Suprapubic skin (tissue), 4 donors: ENCODE data around the gene RNF19B. TPM values are rescaled to one million over a fixed set of nuclear protein-coding genes. Genes with fewer than 3 reads are reported as not detected.

Experiments used
- DNase-seq, 2 donors: peaks; one replicate each; pipeline ENCODE4 v3.0.0-alpha.2; 2019; ENCODE audit warnings: low spot score in 2 of 2
- H3K27ac ChIP-seq: fragments of 200-600 bp; sonication (generic); one replicate; pipeline ENCODE4 v1.5.1; 2019
- H3K27me3 ChIP-seq: fragments of 200-600 bp; sonication (generic); one replicate; pipeline ENCODE4 v1.5.1; 2019
- H3K36me3 ChIP-seq: fragments of 200-600 bp; sonication (generic); one replicate; pipeline ENCODE4 v1.5.1; 2019
- H3K4me1 ChIP-seq: fragments of 200-600 bp; sonication (generic); one replicate; pipeline ENCODE4 v1.5.1; 2019
- H3K4me3 ChIP-seq: fragments of 200-600 bp; sonication (generic); one replicate; pipeline ENCODE4 v1.5.1; 2019; ENCODE audit warnings: mild to moderate bottlenecking
- H3K9me3 ChIP-seq: fragments of 200-600 bp; sonication (generic); one replicate; pipeline ENCODE4 v1.5.1; 2019
- EP300 ChIP-seq: sonication (generic); formaldehyde crosslinking; IDR thresholded peaks from one replicate; pipeline ENCODE4 v1.6.1; 2017; ENCODE audit warnings: antibody characterized with exemption
- POLR2A ChIP-seq, 2 donors: fragments of 450-650 bp; IDR thresholded peaks; one replicate each; pipeline ENCODE4 v1.6.1; 2017; ENCODE audit warnings: antibody characterized with exemption in 2 of 2, mild to moderate bottlenecking in 2 of 2, moderate library complexity in 2 of 2
- POLR2AphosphoS5 ChIP-seq, 3 donors: sonication (generic); formaldehyde crosslinking; IDR thresholded peaks; one replicate each; pipeline ENCODE4 v1.6.1; 2017; ENCODE audit warnings: antibody characterized with exemption in 3 of 3
- WGBS: methylation state at CpG from one replicate; pipeline ENCODE4 v1.1.5; 2018; 5-methylcytosine and 5-hydroxymethylcytosine counted together
- total RNA-seq, 4 donors: library from RNA; depleted of rRNA; stranded (reverse); fragments of >200 nt; gene quantifications; one replicate each; pipeline ENCODE4 v1.1.0, GENCODE V29; 2016
- TF ChIP-seq, protein P1 (sequence below), 2 donors: fragments of 200-600 bp in 1 of 2; fragments of 450-650 bp in 1 of 2; sonication (generic) in 1 of 2; IDR thresholded peaks; one replicate each; pipeline ENCODE4 v1.5.1; 2016 to 2019; ENCODE audit warnings: antibody characterized with exemption in 2 of 2, mild to moderate bottlenecking in 1 of 2, moderate library complexity in 1 of 2

Gene RNF19B
- total RNA-seq, 4 donors from 2014 or later, result 33.1 to 55.5 (median 43.0) TPM

GRCh38 chr1:32984455-32985171, 20.0 kb upstream of the RNF19B start:
- Histone ChIP-seq H3K27ac (no peak overlapping the region), H3K4me1 (peaks cover 37% of the 10 kb centered on the region), H3K27me3 (no peaks in the 10 kb centered on the region), H3K9me3 (no peaks in the 10 kb centered on the region), H3K36me3 (no peaks in the 10 kb centered on the region), H3K4me3 (no peak overlapping the region)
- DNase-seq, result no peak
- no peak for TF ChIP-seq POLR2A (IDR thresholded peaks at IDR 0.05)
- TF ChIP-seq POLR2AphosphoS5 (IDR thresholded peaks at IDR 0.05), result no peak
- no peak for TF ChIP-seq EP300
- WGBS, result 17% methylated on average over 1 of the region's 1 CpG

GRCh38 chr1:32984090-32984454, 19.5 kb upstream of the RNF19B start:
- Histone ChIP-seq H3K27ac (no peak overlapping the region), H3K4me1 (peaks cover 32% of the 10 kb centered on the region), H3K4me3 (no peak overlapping the region), H3K36me3 (no peaks in the 10 kb centered on the region), H3K9me3 (no peaks in the 10 kb centered on the region), H3K27me3 (no peaks in the 10 kb centered on the region)
- 50% methylated on average over 4 of the region's 4 CpGs for WGBS
- DNase-seq, result no peak
- TF ChIP-seq, protein P1, sequence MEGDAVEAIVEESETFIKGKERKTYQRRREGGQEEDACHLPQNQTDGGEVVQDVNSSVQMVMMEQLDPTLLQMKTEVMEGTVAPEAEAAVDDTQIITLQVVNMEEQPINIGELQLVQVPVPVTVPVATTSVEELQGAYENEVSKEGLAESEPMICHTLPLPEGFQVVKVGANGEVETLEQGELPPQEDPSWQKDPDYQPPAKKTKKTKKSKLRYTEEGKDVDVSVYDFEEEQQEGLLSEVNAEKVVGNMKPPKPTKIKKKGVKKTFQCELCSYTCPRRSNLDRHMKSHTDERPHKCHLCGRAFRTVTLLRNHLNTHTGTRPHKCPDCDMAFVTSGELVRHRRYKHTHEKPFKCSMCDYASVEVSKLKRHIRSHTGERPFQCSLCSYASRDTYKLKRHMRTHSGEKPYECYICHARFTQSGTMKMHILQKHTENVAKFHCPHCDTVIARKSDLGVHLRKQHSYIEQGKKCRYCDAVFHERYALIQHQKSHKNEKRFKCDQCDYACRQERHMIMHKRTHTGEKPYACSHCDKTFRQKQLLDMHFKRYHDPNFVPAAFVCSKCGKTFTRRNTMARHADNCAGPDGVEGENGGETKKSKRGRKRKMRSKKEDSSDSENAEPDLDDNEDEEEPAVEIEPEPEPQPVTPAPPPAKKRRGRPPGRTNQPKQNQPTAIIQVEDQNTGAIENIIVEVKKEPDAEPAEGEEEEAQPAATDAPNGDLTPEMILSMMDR (IDR thresholded peaks at IDR 0.05), result no peak
- no peak for TF ChIP-seq POLR2AphosphoS5 (IDR thresholded peaks at IDR 0.05)
- TF ChIP-seq EP300, result no peak
- no peak for TF ChIP-seq POLR2A (IDR thresholded peaks at IDR 0.05)

- 88% methylated on average over 3 of the region's 3 CpGs for WGBS
- no peaks in the 10 kb centered on the region for H3K9me3 ChIP-seq
- H3K36me3 ChIP-seq, result no peaks in the 10 kb centered on the region
- H3K27me3 ChIP-seq, result no peaks in the 10 kb centered on the region
- no peak overlapping the region for H3K27ac ChIP-seq
- TF ChIP-seq, protein P1 (IDR thresholded peaks at IDR 0.05), result no peak
- no peak for TF ChIP-seq EP300
- no peak for DNase-seq
- H3K4me3 ChIP-seq, result no peak overlapping the region
- peaks cover 21% of the 10 kb centered on the region for H3K4me1 ChIP-seq
Observed at GRCh38 chr1:32983020-32983419, 18.4 kb upstream of the RNF19B start.

DNA sequence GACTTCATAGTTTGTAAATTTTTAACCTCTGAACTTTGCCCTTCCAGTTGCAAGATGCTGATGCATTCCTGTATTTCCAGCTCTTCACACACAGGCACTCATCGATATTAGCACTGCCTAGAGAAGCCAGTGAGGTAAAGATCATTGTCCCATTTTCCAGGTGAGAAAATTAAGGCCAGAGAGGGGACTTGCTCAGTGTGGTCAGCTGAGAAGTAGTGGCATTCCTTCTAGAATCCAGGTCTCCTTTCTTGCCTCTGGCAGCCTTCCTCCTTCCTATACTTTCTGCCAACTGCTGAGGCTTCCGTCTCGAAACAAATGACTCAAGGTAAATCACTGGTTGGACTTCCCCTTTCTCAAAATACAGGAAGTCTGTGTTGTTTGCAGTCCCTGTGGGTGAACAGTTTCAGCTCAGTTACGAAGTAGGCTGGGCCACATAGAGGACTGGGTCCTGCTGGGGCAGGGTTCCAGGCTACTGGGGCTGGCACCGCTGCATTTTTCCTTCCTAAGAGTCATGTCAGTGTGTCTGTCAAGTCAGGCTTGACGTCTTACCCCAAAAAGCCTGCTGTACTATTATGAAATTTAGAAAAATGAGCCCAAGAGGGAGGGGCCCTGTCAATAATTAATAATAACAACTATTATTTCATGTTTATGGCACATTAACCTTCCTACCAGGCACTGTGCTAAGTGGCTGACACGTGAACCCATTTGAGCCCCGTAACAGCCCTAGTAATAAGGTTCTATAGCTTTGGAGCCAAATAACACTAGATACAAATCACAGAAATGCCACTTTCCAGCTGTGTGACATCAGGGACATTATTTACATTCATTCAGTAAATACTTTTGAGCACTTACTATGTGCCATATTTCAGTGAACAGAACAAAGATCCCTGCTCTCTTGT, 16.6 kb upstream of the RNF19B start:
- 18% methylated on average over 8 of the region's 8 CpGs for WGBS
- Histone ChIP-seq H3K4me1 (peaks cover 19% of the 10 kb centered on the region), H3K27me3 (no peaks in the 10 kb centered on the region), H3K9me3 (no peaks in the 10 kb centered on the region), H3K36me3 (no peaks in the 10 kb centered on the region), H3K27ac (peak overlapping the region; percentile 75), H3K4me3 (no peak overlapping the region)
- TF ChIP-seq POLR2A (IDR thresholded peaks at IDR 0.05), result peak in 1 of 2 donors; percentile 38
- no peak for TF ChIP-seq EP300
- TF ChIP-seq POLR2AphosphoS5 (IDR thresholded peaks at IDR 0.05), result peak in 1 of 3 donors; percentile 10
- no peak for DNase-seq

- TF ChIP-seq POLR2A (IDR thresholded peaks at IDR 0.05), result no peak
- no peak for TF ChIP-seq EP300
- TF ChIP-seq POLR2AphosphoS5 (IDR thresholded peaks at IDR 0.05), result no peak
- TF ChIP-seq, protein P1 (IDR thresholded peaks at IDR 0.05), result no peak
- no peak overlapping the region for H3K27ac ChIP-seq
- H3K4me3 ChIP-seq, result no peak overlapping the region
- no peaks in the 10 kb centered on the region for H3K36me3 ChIP-seq
- peaks cover 19% of the 10 kb centered on the region for H3K4me1 ChIP-seq
- no peak for DNase-seq
- no peaks in the 10 kb centered on the region for H3K27me3 ChIP-seq
- H3K9me3 ChIP-seq, result no peaks in the 10 kb centered on the region
- 97% methylated on average over 5 of the region's 10 CpGs for WGBS
Observed at GRCh38 chr1:32980080-32980479, 15.5 kb upstream of the RNF19B start.

DNA sequence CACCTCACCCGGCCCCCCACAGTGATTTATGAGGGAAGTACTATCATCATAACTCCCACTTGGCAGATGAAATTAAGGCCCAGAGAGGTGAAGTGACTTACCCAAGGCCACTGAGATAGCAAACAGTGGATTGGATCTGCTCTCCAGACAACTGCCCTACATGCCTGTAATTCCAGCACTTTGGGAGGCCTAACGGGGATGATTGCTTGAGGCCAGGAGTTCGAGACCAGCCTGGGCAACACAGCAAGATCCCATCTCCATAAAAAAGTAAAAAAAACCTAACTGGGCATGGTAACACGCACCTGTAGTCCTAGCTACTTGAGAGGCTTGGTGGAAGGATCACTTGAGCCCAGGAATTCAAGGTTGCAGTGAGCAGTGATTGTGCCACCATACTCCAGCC, 14.2 kb upstream of the RNF19B start:
- Histone ChIP-seq H3K9me3 (no peaks in the 10 kb centered on the region), H3K27me3 (no peaks in the 10 kb centered on the region), H3K4me1 (peaks cover 16% of the 10 kb centered on the region), H3K27ac (no peak overlapping the region), H3K4me3 (no peak overlapping the region), H3K36me3 (no peaks in the 10 kb centered on the region)
- DNase-seq, result no peak
- WGBS, result 96% methylated on average over 4 of the region's 4 CpGs
- TF ChIP-seq, protein P1 (IDR thresholded peaks at IDR 0.05), result no peak
- TF ChIP-seq POLR2A (IDR thresholded peaks at IDR 0.05), result no peak
- TF ChIP-seq POLR2AphosphoS5 (IDR thresholded peaks at IDR 0.05), result no peak
- no peak for TF ChIP-seq EP300
